Measurements from ENCODE around the gene MESP1. TPM values are rescaled to one million over a fixed set of nuclear protein-coding genes. Genes with fewer than 3 reads are reported as not detected.

The MESP1 gene
- total and polyA plus RNA-seq, 10 of the 15 experiments (the other 5 are each of a cell fraction or from before 2014, with no cell fraction given) = 0.04 to 1.1 (median 0.57) TPM; not detected in 2

DNA sequence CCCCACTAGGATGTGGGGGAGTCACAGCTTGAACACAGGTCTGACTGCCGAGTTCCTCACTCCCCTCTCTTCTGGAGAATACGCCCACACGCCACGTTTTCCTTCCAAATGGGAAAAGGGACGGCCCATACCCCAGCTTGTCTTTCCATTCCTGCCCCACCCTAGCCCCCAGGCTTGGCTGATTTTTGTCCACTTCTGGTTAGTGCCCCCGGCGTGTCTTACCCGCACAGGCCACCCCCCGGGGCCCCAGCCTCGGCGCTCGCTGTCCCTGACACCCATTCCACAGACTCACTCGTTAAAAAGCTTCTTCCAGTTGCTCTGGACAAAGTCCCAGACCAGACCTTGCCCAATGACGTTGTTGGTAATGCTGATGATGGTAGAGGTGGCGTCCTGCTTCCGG is 39.6 kb upstream of the MESP1 start:
- DNase-seq (ENCODE audit: low read depth, low spot score) = no peak
- H3K27me3 ChIP-seq (replicated peaks in 1 of 2; ENCODE audit: control insufficient read depth in 2 of 2, insufficient read depth in 2 of 2, low read length in 1 of 2) = no peaks in the 10 kb centered on the region
- TF ChIP-seq, protein P1, sequence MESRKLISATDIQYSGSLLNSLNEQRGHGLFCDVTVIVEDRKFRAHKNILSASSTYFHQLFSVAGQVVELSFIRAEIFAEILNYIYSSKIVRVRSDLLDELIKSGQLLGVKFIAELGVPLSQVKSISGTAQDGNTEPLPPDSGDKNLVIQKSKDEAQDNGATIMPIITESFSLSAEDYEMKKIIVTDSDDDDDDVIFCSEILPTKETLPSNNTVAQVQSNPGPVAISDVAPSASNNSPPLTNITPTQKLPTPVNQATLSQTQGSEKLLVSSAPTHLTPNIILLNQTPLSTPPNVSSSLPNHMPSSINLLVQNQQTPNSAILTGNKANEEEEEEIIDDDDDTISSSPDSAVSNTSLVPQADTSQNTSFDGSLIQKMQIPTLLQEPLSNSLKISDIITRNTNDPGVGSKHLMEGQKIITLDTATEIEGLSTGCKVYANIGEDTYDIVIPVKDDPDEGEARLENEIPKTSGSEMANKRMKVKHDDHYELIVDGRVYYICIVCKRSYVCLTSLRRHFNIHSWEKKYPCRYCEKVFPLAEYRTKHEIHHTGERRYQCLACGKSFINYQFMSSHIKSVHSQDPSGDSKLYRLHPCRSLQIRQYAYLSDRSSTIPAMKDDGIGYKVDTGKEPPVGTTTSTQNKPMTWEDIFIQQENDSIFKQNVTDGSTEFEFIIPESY (IDR thresholded peaks at IDR 0.05) = no peak
- no peak for TF ChIP-seq ZNF207 (IDR thresholded peaks at IDR 0.05; ENCODE audit: borderline replicate concordance)
- TF ChIP-seq, protein P2, sequence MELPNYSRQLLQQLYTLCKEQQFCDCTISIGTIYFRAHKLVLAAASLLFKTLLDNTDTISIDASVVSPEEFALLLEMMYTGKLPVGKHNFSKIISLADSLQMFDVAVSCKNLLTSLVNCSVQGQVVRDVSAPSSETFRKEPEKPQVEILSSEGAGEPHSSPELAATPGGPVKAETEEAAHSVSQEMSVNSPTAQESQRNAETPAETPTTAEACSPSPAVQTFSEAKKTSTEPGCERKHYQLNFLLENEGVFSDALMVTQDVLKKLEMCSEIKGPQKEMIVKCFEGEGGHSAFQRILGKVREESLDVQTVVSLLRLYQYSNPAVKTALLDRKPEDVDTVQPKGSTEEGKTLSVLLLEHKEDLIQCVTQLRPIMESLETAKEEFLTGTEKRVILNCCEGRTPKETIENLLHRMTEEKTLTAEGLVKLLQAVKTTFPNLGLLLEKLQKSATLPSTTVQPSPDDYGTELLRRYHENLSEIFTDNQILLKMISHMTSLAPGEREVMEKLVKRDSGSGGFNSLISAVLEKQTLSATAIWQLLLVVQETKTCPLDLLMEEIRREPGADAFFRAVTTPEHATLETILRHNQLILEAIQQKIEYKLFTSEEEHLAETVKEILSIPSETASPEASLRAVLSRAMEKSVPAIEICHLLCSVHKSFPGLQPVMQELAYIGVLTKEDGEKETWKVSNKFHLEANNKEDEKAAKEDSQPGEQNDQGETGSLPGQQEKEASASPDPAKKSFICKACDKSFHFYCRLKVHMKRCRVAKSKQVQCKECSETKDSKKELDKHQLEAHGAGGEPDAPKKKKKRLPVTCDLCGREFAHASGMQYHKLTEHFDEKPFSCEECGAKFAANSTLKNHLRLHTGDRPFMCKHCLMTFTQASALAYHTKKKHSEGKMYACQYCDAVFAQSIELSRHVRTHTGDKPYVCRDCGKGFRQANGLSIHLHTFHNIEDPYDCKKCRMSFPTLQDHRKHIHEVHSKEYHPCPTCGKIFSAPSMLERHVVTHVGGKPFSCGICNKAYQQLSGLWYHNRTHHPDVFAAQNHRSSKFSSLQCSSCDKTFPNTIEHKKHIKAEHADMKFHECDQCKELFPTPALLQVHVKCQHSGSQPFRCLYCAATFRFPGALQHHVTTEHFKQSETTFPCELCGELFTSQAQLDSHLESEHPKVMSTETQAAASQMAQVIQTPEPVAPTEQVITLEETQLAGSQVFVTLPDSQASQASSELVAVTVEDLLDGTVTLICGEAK (IDR thresholded peaks at IDR 0.05; ENCODE audit: borderline replicate concordance) = no peak
- TF ChIP-seq ESRRA (IDR thresholded peaks at IDR 0.05; ENCODE audit: low read length) = no peak
- TF ChIP-seq NFYB (IDR thresholded peaks at IDR 0.05; ENCODE audit: insufficient read depth, low read depth, low read length) = no peak
- TF ChIP-seq, protein P3, sequence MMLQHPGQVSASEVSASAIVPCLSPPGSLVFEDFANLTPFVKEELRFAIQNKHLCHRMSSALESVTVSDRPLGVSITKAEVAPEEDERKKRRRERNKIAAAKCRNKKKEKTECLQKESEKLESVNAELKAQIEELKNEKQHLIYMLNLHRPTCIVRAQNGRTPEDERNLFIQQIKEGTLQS (IDR thresholded peaks at IDR 0.05; ENCODE audit: borderline replicate concordance, extremely low read depth, low read depth, low read length) = no peak
- no peak for TF ChIP-seq WRNIP1 (IDR thresholded peaks at IDR 0.05; ENCODE audit: borderline replicate concordance, low read depth, low read length)
- no peak for TF ChIP-seq ASH2L (IDR thresholded peaks at IDR 0.05; ENCODE audit: borderline replicate concordance, low read depth)
- in situ Hi-C loops (cut with MboI) = no loop called here
- H3K79me2 ChIP-seq (ENCODE audit: control insufficient read depth, insufficient read depth, low read length) = no peaks in the 10 kb centered on the region
- 69% methylated on average over 14 of the region's 16 CpGs for WGBS (ENCODE audit: insufficient coverage, insufficient replicate concordance, low lambda C conversion rate, missing lambda C conversion rate)
- H2AFZ ChIP-seq (ENCODE audit: control insufficient read depth, low read depth, low read length) = no peak overlapping the region
- no peak overlapping the region for H3K27ac ChIP-seq (ENCODE audit: control insufficient read depth, insufficient read depth)
- H3K9me3 ChIP-seq (replicated peaks; ENCODE audit: control insufficient read depth, insufficient read depth, low read length) = peaks cover 2% of the 10 kb centered on the region; the same call in 2 of the 3 replicates
- no peaks in the 10 kb centered on the region for H3K4me1 ChIP-seq (ENCODE audit: control insufficient read depth, insufficient read depth, low read length)
- ChIA-PET RAD21 (ENCODE audit: unreplicated experiment) (interaction anchor here (0.8 kb wide), 1 partner anchor 83 kb away, joined by 4 read pairs; no protein-coding TSS in a partner anchor), SMC1A (ENCODE audit: uncharacterized antibody, unreplicated experiment) (no interaction called here), CTCF (interaction anchor here (0.7 to 1.1 kb wide), 2 partner anchors 84 to 181 kb away, joined by 3 to 6 read pairs; no protein-coding TSS in a partner anchor), POLR2A (no interaction called here)
- H3K36me3 ChIP-seq (ENCODE audit: control insufficient read depth in 2 of 2, insufficient read depth in 2 of 2, low read length in 1 of 2) = no peaks in the 10 kb centered on the region
- intact Hi-C loops (cut with micrococcal nuclease; ENCODE audit: unreplicated experiment) = no loop called here
- no peak for ATAC-seq
- no peak overlapping the region for H3K4me2 ChIP-seq (ENCODE audit: control insufficient read depth, insufficient read depth)
- no TSS peak for BruUV-seq (replicated peaks)
- H3K9ac ChIP-seq (ENCODE audit: control insufficient read depth, insufficient read depth, low read length) = no peak overlapping the region
- FAIRE-seq = no peak
- H3K4me3 ChIP-seq = no peak overlapping the region
- H4K20me1 ChIP-seq (ENCODE audit: control insufficient read depth, insufficient read depth) = no peaks in the 10 kb centered on the region

All from GM12878 (cell line).